ENCODE data around the gene CLEC4F. TPM values are rescaled to one million over a fixed set of nuclear protein-coding genes. Genes with fewer than 3 reads are reported as not detected.

CLEC4F gene
- total and polyA plus RNA-seq, 2 of the 13 experiments (the other 11 are each of a cell fraction or from before 2014, with no cell fraction given): 0.12 to 0.13 TPM

GRCh38 chr2:70861777-70862625 lies 41.6 kb upstream of the CLEC4F start (continued):
- TF ChIP-seq, protein P1, sequence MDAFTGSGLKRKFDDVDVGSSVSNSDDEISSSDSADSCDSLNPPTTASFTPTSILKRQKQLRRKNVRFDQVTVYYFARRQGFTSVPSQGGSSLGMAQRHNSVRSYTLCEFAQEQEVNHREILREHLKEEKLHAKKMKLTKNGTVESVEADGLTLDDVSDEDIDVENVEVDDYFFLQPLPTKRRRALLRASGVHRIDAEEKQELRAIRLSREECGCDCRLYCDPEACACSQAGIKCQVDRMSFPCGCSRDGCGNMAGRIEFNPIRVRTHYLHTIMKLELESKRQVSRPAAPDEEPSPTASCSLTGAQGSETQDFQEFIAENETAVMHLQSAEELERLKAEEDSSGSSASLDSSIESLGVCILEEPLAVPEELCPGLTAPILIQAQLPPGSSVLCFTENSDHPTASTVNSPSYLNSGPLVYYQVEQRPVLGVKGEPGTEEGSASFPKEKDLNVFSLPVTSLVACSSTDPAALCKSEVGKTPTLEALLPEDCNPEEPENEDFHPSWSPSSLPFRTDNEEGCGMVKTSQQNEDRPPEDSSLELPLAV (CRISPR knock-in tag; conservative IDR thresholded peaks at IDR 0.05; ENCODE audit: low read depth): no peak
- TF ChIP-seq MBD4 (IDR thresholded peaks at IDR 0.05; ENCODE audit: borderline replicate concordance, low read length) (no peak), ZNF230 (CRISPR knock-in tag; IDR thresholded peaks at IDR 0.05) (0 out of 2 replicates have a peak, but pooled peaks have one; percentile 47), ZNF678 (CRISPR knock-in tag; IDR thresholded peaks at IDR 0.05) (no peak), HNF4G (IDR thresholded peaks at IDR 0.05; ENCODE audit: borderline replicate concordance, low read depth, low read length) (no peak), HNF4G (CRISPR knock-in tag; IDR thresholded peaks at IDR 0.05; ENCODE audit: borderline replicate concordance, low read depth) (no peak), TEAD3 (CRISPR knock-in tag; optimal IDR thresholded peaks at IDR 0.05; ENCODE audit: borderline replicate concordance) (peak; percentile 42), ARNT (IDR thresholded peaks at IDR 0.05) (no peak), ZNF225 (CRISPR knock-in tag; IDR thresholded peaks at IDR 0.05) (no peak), RNF2 (conservative IDR thresholded peaks at IDR 0.05; ENCODE audit: low read depth) (0 out of 2 replicates have a peak, but pooled peaks have one; percentile 31), ZNF687 (CRISPR knock-in tag; IDR thresholded peaks at IDR 0.05) (peak; percentile 30; the same call in 1 of the 2 replicates), PAF1 (CRISPR knock-in tag; IDR thresholded peaks at IDR 0.05) (no peak), ZMYM4 (CRISPR knock-in tag; IDR thresholded peaks at IDR 0.05) (peak; percentile 38; the same call in 1 of the 2 replicates), BHLHE40 (IDR thresholded peaks at IDR 0.05; ENCODE audit: low read length) (no peak), SOX5 (CRISPR knock-in tag; IDR thresholded peaks at IDR 0.05; ENCODE audit: borderline replicate concordance) (peak; percentile 32; the same call in 1 of the 2 replicates), ZNF350 (CRISPR knock-in tag; IDR thresholded peaks at IDR 0.05; ENCODE audit: borderline replicate concordance, low read depth) (no peak), SIX1 (CRISPR knock-in tag; IDR thresholded peaks at IDR 0.05; ENCODE audit: borderline replicate concordance) (0 out of 2 replicates have a peak, but pooled peaks have one; percentile 44), NCOA1 (CRISPR knock-in tag; IDR thresholded peaks at IDR 0.05) (no peak), ARNTL (CRISPR knock-in tag; IDR thresholded peaks at IDR 0.05) (no peak), GATAD1 (CRISPR knock-in tag; IDR thresholded peaks at IDR 0.05) (no peak), MED1 (CRISPR knock-in tag; IDR thresholded peaks at IDR 0.05) (peak; percentile 43; the same call in 1 of the 2 replicates), NRL (CRISPR knock-in tag; IDR thresholded peaks at IDR 0.05; ENCODE audit: borderline replicate concordance) (no peak), ZNF446 (CRISPR knock-in tag; IDR thresholded peaks at IDR 0.05) (no peak)
- TF ChIP-seq, protein P2, sequence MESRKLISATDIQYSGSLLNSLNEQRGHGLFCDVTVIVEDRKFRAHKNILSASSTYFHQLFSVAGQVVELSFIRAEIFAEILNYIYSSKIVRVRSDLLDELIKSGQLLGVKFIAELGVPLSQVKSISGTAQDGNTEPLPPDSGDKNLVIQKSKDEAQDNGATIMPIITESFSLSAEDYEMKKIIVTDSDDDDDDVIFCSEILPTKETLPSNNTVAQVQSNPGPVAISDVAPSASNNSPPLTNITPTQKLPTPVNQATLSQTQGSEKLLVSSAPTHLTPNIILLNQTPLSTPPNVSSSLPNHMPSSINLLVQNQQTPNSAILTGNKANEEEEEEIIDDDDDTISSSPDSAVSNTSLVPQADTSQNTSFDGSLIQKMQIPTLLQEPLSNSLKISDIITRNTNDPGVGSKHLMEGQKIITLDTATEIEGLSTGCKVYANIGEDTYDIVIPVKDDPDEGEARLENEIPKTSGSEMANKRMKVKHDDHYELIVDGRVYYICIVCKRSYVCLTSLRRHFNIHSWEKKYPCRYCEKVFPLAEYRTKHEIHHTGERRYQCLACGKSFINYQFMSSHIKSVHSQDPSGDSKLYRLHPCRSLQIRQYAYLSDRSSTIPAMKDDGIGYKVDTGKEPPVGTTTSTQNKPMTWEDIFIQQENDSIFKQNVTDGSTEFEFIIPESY (CRISPR knock-in tag; IDR thresholded peaks at IDR 0.05): peak; percentile 39; the same call in 1 of the 2 replicates

Measured in HepG2 (cell line).